Breast epithelium (tissue), 3 donors: ENCODE data around the gene OXLD1.

ENCODE experiments used
- POLR2A ChIP-seq: fragments of 450-650 bp; IDR thresholded peaks from one replicate; pipeline ENCODE4 v1.6.1; 2016; ENCODE audit warnings: antibody characterized with exemption, mild to moderate bottlenecking, moderate library complexity
- POLR2AphosphoS5 ChIP-seq, 3 donors: sonication (generic); formaldehyde crosslinking; IDR thresholded peaks; one replicate each; pipeline ENCODE4 v1.6.1; 2017; ENCODE audit warnings: antibody characterized with exemption in 3 of 3
- TF ChIP-seq, protein P1 (sequence below), 3 donors: fragments of 450-650 bp; IDR thresholded peaks; one replicate each; pipeline ENCODE4 v1.5.1; 2016 to 2017; ENCODE audit warnings: antibody characterized with exemption in 3 of 3, mild to moderate bottlenecking in 3 of 3, moderate library complexity in 3 of 3

- TF ChIP-seq, protein P1, sequence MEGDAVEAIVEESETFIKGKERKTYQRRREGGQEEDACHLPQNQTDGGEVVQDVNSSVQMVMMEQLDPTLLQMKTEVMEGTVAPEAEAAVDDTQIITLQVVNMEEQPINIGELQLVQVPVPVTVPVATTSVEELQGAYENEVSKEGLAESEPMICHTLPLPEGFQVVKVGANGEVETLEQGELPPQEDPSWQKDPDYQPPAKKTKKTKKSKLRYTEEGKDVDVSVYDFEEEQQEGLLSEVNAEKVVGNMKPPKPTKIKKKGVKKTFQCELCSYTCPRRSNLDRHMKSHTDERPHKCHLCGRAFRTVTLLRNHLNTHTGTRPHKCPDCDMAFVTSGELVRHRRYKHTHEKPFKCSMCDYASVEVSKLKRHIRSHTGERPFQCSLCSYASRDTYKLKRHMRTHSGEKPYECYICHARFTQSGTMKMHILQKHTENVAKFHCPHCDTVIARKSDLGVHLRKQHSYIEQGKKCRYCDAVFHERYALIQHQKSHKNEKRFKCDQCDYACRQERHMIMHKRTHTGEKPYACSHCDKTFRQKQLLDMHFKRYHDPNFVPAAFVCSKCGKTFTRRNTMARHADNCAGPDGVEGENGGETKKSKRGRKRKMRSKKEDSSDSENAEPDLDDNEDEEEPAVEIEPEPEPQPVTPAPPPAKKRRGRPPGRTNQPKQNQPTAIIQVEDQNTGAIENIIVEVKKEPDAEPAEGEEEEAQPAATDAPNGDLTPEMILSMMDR (IDR thresholded peaks at IDR 0.05): no peak
- TF ChIP-seq POLR2A: no peak
- no peak for TF ChIP-seq POLR2AphosphoS5 (IDR thresholded peaks at IDR 0.05)
Measured at GRCh38 chr17:81635973-81636504, 30.4 kb downstream of the OXLD1 start.
